GM18511 (cell line): Measurements from ENCODE around the gene LIF.

Experiments
- ATAC-seq: cut with Tn5 transposase; IDR thresholded peaks from one replicate; pipeline ENCODE4 v1.9.1; 2021; ENCODE audit warnings: mild to moderate bottlenecking, moderate library complexity; ENCODE audit not compliant: unreplicated experiment

Gene LIF

GRCh38 chr22:30265131-30265720 is 18.7 kb upstream of the LIF start:
- ATAC-seq = no peak

- ATAC-seq = no peak
These were observed 17.3 kb upstream of the LIF start for GRCh38 chr22:30263883-30264282.

GRCh38 chr22:30262917-30263741 is 16.6 kb upstream of the LIF start:
- no peak for ATAC-seq

GRCh38 chr22:30262112-30262511 is 15.6 kb upstream of the LIF start:
- ATAC-seq = no peak

GRCh38 chr22:30261134-30261533 is 14.6 kb upstream of the LIF start:
- ATAC-seq = no peak

- no peak for ATAC-seq
These were observed 14.1 kb upstream of the LIF start for GRCh38 chr22:30260682-30261081.

GRCh38 chr22:30260276-30260675 is 13.7 kb upstream of the LIF start:
- no peak for ATAC-seq

- no peak for ATAC-seq
These were observed 7.8 kb upstream of the LIF start for GRCh38 chr22:30254314-30254713.

- ATAC-seq = no peak
These were observed 6.8 kb upstream of the LIF start for GRCh38 chr22:30253205-30253852.

GRCh38 chr22:30252411-30253204 is 6.0 kb upstream of the LIF start:
- no peak for ATAC-seq

GRCh38 chr22:30251711-30252110 is 5.2 kb upstream of the LIF start:
- no peak for ATAC-seq

GRCh38 chr22:30250661-30251267 is 4.2 kb upstream of the LIF start:
- ATAC-seq = no peak

GRCh38 chr22:30250039-30250565 is 3.5 kb upstream of the LIF start:
- no peak for ATAC-seq

- ATAC-seq = no peak
These were observed 2.8 kb upstream of the LIF start for GRCh38 chr22:30249049-30250038.

- no peak for ATAC-seq
These were observed 1.9 kb upstream of the LIF start for GRCh38 chr22:30248484-30248883.

- ATAC-seq = no peak
These were observed 1.4 kb upstream of the LIF start for GRCh38 chr22:30247974-30248373.

GRCh38 chr22:30247561-30247960 is 1.0 kb upstream of the LIF start:
- no peak for ATAC-seq

GRCh38 chr22:30246814-30247376 is 336 bp upstream of the LIF start:
- ATAC-seq = no peak
